Neural cell (in vitro differentiated cells): Measurements from ENCODE around the gene SCN2A. TPM values are rescaled to one million over a fixed set of nuclear protein-coding genes. Genes with fewer than 3 reads are reported as not detected.
A peak's percentile ranks its signal among the peaks of the same experiment; 100 is the strongest.

Experiments
- H2AFZ ChIP-seq: fragments of 200-600, 300-800 bp; sonication (generic), shearing (Covaris generic); 2 replicates; pipeline ENCODE4 v1.6.0; 2014; ENCODE audit warnings: low read depth, mild to moderate bottlenecking, antibody characterized with exemption, low read length, moderate library complexity
- H3F3A ChIP-seq: fragments of 200-600 bp; shearing (Covaris generic); 2 replicates; pipeline ENCODE4 v1.6.1; 2016; ENCODE audit warnings: mild to moderate bottlenecking, moderate library complexity, mixed read lengths, antibody characterized with exemption, low read length; ENCODE audit not compliant: insufficient read depth, poor library complexity, severe bottlenecking
- H3K27ac ChIP-seq: fragments of 200-600, 300-800 bp; sonication (generic), shearing (Covaris generic); 2 replicates; pipeline ENCODE4 v1.5.1; 2014; ENCODE audit warnings: mild to moderate bottlenecking, low read length, moderate library complexity
- H3K27me3 ChIP-seq: fragments of 300-800, 200-600 bp; sonication (generic), shearing (Covaris generic); 2 replicates; pipeline ENCODE4 v1.6.0; 2014; ENCODE audit warnings: mild to moderate bottlenecking, low read depth, low read length, moderate library complexity; ENCODE audit not compliant: insufficient read depth
- H3K36me3 ChIP-seq: fragments of 300-800, 200-600 bp; sonication (generic), shearing (Covaris generic); 2 replicates; pipeline ENCODE4 v1.5.1; 2014; ENCODE audit warnings: mild to moderate bottlenecking, antibody characterized with exemption, low read length, moderate library complexity; ENCODE audit not compliant: insufficient read depth
- H3K4me2 ChIP-seq: fragments of 300-800, 200-600 bp; sonication (generic), shearing (Covaris generic); 2 replicates; pipeline ENCODE4 v1.6.0; 2014; ENCODE audit warnings: mild to moderate bottlenecking, low read length
- H3K4me3 ChIP-seq: fragments of 300-800, 200-600 bp; sonication (generic), shearing (Covaris generic); 2 replicates; pipeline ENCODE4 v1.5.1; 2014; ENCODE audit warnings: mild to moderate bottlenecking, low read length, moderate library complexity
- H3K79me2 ChIP-seq: fragments of 200-600 bp; shearing (Covaris generic); replicated peaks from 2 replicates; pipeline ENCODE4 v1.6.0; 2014; ENCODE audit warnings: mild to moderate bottlenecking, low read length, moderate library complexity; ENCODE audit not compliant: insufficient read depth
- H3K9ac ChIP-seq: fragments of 300-800, 200-600 bp; sonication (generic), shearing (Covaris generic); 2 replicates; pipeline ENCODE4 v1.6.1; 2016; ENCODE audit warnings: mild to moderate bottlenecking, low read length, mixed read lengths
- H3K9me2 ChIP-seq: fragments of 200-600 bp; shearing (Covaris generic); 2 replicates; pipeline ENCODE4 v1.6.1; 2016; ENCODE audit warnings: mild to moderate bottlenecking, low read length, mixed read lengths; ENCODE audit not compliant: insufficient read depth
- H3K9me3 ChIP-seq: fragments of 200-600, 300-800 bp; sonication (generic), shearing (Covaris generic); 2 replicates; pipeline ENCODE4 v1.6.1; 2016; ENCODE audit warnings: mild to moderate bottlenecking, mixed run types, low read length, moderate library complexity, mixed read lengths
- H4K20me1 ChIP-seq: fragments of 200-600 bp; shearing (Covaris generic); 2 replicates; pipeline ENCODE4 v1.6.1; 2016; ENCODE audit warnings: mild to moderate bottlenecking, mixed run types; ENCODE audit not compliant: insufficient read depth
- EP300 ChIP-seq: fragments of 450-650 bp; conservative IDR thresholded peaks from 2 replicates; pipeline ENCODE4 v1.6.1; 2014; ENCODE audit warnings: antibody characterized with exemption, mild to moderate bottlenecking, moderate library complexity; ENCODE audit not compliant: poor library complexity, severe bottlenecking
- EZH2 ChIP-seq: fragments of 200-600, 300-800 bp; shearing (Covaris generic), sonication (generic); IDR thresholded peaks from 2 replicates; pipeline ENCODE4 v1.6.1; 2014; ENCODE audit warnings: antibody characterized with exemption, low read length, borderline replicate concordance, mild to moderate bottlenecking; ENCODE audit not compliant: insufficient read depth, poor library complexity, severe bottlenecking
- MXI1 ChIP-seq: fragments of 450-650 bp; conservative IDR thresholded peaks from 2 replicates; pipeline ENCODE4 v1.6.1; 2014; ENCODE audit warnings: antibody characterized with exemption, mild to moderate bottlenecking; ENCODE audit not compliant: poor library complexity, severe bottlenecking
- POLR2AphosphoS5 ChIP-seq: IDR thresholded peaks from 2 replicates; pipeline ENCODE4 v1.6.1; 2012
- RAD21 ChIP-seq: fragments of 450-650 bp; conservative IDR thresholded peaks from 2 replicates; pipeline ENCODE4 v1.6.1; 2014; ENCODE audit warnings: antibody characterized with exemption, mild to moderate bottlenecking, moderate library complexity
- SMC3 ChIP-seq: fragments of 450-650 bp; conservative IDR thresholded peaks from 2 replicates; pipeline ENCODE4 v1.6.1; 2014; ENCODE audit warnings: antibody characterized with exemption, mild to moderate bottlenecking, moderate library complexity; ENCODE audit not compliant: poor library complexity
- TAF1 ChIP-seq: IDR thresholded peaks from 2 replicates; pipeline ENCODE4 v1.6.1; 2012; ENCODE audit warnings: low read depth
- polyA plus RNA-seq: library from polyadenylated mRNA; depleted of rRNA; stranded (reverse); fragments of >200 nt; gene quantifications from 2 replicates; pipeline ENCODE4 v1.2.3, GENCODE V29; 2014
- TF ChIP-seq, protein P1 (sequence below): fragments of 450-650 bp; IDR thresholded peaks from 2 replicates; pipeline ENCODE4 v1.5.1; 2014; ENCODE audit warnings: antibody characterized with exemption, mild to moderate bottlenecking, moderate library complexity; ENCODE audit not compliant: poor library complexity, severe bottlenecking
- TF ChIP-seq, protein P2 (sequence below): IDR thresholded peaks from 2 replicates; pipeline ENCODE4 v1.6.1; 2012; ENCODE audit warnings: borderline replicate concordance

SCN2A gene
- polyA plus RNA-seq, 1 donor from 2014 or later, result 57.4 TPM

DNA sequence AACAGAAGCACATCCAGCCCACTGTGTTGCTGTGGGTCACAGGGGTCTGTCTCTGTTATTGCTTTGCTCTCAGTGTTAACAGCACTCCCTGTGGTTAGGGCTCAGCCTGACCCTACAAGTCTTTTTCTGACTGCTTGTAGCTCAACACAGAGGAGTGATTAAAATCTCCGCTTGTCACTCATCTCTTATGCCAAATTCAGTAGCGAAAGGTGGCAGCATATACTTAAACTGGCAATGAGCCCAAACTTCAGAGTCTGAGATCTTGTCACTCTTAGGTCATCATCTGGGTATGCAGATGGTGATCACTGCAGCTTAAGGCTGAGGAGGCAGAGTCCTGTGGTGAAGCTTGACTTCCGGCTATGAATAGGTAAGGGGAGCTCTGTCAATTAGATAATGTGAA, 167.0 kb downstream of the SCN2A start:
- Histone ChIP-seq H3F3A (no peaks in the 10 kb centered on the region), H4K20me1 (no peaks in the 10 kb centered on the region), H2AFZ (no peak overlapping the region), H3K79me2 (no peaks in the 10 kb centered on the region), H3K36me3 (no peaks in the 10 kb centered on the region), H3K9me3 (no peaks in the 10 kb centered on the region), H3K27me3 (no peaks in the 10 kb centered on the region), H3K4me3 (no peak overlapping the region), H3K27ac (no peak overlapping the region), H3K9me2 (no peaks in the 10 kb centered on the region), H3K9ac (no peak overlapping the region), H3K4me2 (no peak overlapping the region)
- TF ChIP-seq SMC3 (no peak), MXI1 (no peak), EZH2 (no peak)
- TF ChIP-seq, protein P1, sequence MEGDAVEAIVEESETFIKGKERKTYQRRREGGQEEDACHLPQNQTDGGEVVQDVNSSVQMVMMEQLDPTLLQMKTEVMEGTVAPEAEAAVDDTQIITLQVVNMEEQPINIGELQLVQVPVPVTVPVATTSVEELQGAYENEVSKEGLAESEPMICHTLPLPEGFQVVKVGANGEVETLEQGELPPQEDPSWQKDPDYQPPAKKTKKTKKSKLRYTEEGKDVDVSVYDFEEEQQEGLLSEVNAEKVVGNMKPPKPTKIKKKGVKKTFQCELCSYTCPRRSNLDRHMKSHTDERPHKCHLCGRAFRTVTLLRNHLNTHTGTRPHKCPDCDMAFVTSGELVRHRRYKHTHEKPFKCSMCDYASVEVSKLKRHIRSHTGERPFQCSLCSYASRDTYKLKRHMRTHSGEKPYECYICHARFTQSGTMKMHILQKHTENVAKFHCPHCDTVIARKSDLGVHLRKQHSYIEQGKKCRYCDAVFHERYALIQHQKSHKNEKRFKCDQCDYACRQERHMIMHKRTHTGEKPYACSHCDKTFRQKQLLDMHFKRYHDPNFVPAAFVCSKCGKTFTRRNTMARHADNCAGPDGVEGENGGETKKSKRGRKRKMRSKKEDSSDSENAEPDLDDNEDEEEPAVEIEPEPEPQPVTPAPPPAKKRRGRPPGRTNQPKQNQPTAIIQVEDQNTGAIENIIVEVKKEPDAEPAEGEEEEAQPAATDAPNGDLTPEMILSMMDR, result peak; percentile 26

GRCh38 chr2:165407466-165407865, 168.3 kb downstream of the SCN2A start:
- no peak overlapping the region for H3K4me2 ChIP-seq
- no peaks in the 10 kb centered on the region for H4K20me1 ChIP-seq
- H3F3A ChIP-seq, result no peaks in the 10 kb centered on the region
- H3K4me3 ChIP-seq, result no peak overlapping the region
- no peak overlapping the region for H3K9ac ChIP-seq
- no peaks in the 10 kb centered on the region for H3K27me3 ChIP-seq
- no peaks in the 10 kb centered on the region for H3K79me2 ChIP-seq
- H3K9me3 ChIP-seq, result no peaks in the 10 kb centered on the region
- H3K9me2 ChIP-seq, result no peaks in the 10 kb centered on the region
- H3K36me3 ChIP-seq, result no peaks in the 10 kb centered on the region
- TF ChIP-seq POLR2AphosphoS5, result no peak
- no peak for TF ChIP-seq EP300
- no peak for TF ChIP-seq EZH2
- TF ChIP-seq MXI1, result no peak
- TF ChIP-seq TAF1, result no peak
- H3K27ac ChIP-seq, result no peak overlapping the region
- no peak overlapping the region for H2AFZ ChIP-seq

DNA sequence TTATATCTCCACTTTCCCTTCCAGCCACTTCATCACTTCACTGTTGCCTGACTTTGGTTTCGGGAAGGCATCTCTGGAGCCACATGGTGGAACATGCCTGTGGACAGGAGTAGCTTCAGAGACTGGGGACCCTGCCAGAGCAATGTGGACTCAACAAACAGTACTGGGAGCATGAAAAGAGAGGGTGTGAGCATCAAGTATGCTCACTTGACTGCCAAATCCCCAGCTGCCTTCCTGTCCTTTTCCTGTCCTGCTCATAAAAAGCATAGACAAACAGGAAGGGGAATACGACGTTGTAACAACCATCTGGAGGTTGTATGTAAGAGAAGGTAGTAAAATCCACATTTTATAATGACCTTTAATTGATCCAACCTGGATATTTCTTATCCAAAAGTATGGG, 169.0 kb downstream of the SCN2A start:
- H3K27ac ChIP-seq, result no peak overlapping the region
- no peaks in the 10 kb centered on the region for H3K36me3 ChIP-seq
- no peak overlapping the region for H3K4me2 ChIP-seq
- H3K4me3 ChIP-seq, result no peak overlapping the region
- H3F3A ChIP-seq, result no peaks in the 10 kb centered on the region
- H3K27me3 ChIP-seq, result no peaks in the 10 kb centered on the region
- no peak overlapping the region for H3K9ac ChIP-seq
- TF ChIP-seq, protein P1, result no peak
- TF ChIP-seq EP300 (no peak), TAF1 (no peak), SMC3 (no peak), RAD21 (no peak), POLR2AphosphoS5 (no peak), MXI1 (no peak), EZH2 (no peak)
- TF ChIP-seq, protein P2, sequence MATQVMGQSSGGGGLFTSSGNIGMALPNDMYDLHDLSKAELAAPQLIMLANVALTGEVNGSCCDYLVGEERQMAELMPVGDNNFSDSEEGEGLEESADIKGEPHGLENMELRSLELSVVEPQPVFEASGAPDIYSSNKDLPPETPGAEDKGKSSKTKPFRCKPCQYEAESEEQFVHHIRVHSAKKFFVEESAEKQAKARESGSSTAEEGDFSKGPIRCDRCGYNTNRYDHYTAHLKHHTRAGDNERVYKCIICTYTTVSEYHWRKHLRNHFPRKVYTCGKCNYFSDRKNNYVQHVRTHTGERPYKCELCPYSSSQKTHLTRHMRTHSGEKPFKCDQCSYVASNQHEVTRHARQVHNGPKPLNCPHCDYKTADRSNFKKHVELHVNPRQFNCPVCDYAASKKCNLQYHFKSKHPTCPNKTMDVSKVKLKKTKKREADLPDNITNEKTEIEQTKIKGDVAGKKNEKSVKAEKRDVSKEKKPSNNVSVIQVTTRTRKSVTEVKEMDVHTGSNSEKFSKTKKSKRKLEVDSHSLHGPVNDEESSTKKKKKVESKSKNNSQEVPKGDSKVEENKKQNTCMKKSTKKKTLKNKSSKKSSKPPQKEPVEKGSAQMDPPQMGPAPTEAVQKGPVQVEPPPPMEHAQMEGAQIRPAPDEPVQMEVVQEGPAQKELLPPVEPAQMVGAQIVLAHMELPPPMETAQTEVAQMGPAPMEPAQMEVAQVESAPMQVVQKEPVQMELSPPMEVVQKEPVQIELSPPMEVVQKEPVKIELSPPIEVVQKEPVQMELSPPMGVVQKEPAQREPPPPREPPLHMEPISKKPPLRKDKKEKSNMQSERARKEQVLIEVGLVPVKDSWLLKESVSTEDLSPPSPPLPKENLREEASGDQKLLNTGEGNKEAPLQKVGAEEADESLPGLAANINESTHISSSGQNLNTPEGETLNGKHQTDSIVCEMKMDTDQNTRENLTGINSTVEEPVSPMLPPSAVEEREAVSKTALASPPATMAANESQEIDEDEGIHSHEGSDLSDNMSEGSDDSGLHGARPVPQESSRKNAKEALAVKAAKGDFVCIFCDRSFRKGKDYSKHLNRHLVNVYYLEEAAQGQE, result no peak
- H3K79me2 ChIP-seq, result no peaks in the 10 kb centered on the region
- no peaks in the 10 kb centered on the region for H3K9me3 ChIP-seq
- H4K20me1 ChIP-seq, result no peaks in the 10 kb centered on the region
- no peak overlapping the region for H2AFZ ChIP-seq
- no peaks in the 10 kb centered on the region for H3K9me2 ChIP-seq
